Raji (cell line): Measurements from ENCODE around the gene MPDU1.

ENCODE experiments used
- POLR2A ChIP-seq: IDR thresholded peaks from 2 replicates; pipeline ENCODE4 v1.6.1; 2011; ENCODE audit warnings: low read depth, low read length, control low read depth; ENCODE audit not compliant: insufficient read depth

Gene MPDU1

GRCh38 chr17:7583253-7584109, at the start of gene MPDU1:
MPDU1 (plus strand) TSS chr17:7583852; CDS start chr17:7583863, 11 bp downstream.
- TF ChIP-seq POLR2A = peak; percentile 87

- no peak for TF ChIP-seq POLR2A
Measured at GRCh38 chr17:7538050-7538449, 45.6 kb upstream of the MPDU1 start.

- TF ChIP-seq POLR2A = no peak
Measured at GRCh38 chr17:7538891-7539545, 44.6 kb upstream of the MPDU1 start.

- no peak for TF ChIP-seq POLR2A
Measured at GRCh38 chr17:7541074-7541621, 42.5 kb upstream of the MPDU1 start.

- TF ChIP-seq POLR2A = no peak
Measured at GRCh38 chr17:7544911-7545310, 38.7 kb upstream of the MPDU1 start.

GRCh38 chr17:7548585-7549400, 34.9 kb upstream of the MPDU1 start, which contains the start of gene TNFSF12:
TNFSF12 (plus strand) TSS chr17:7549058; CDS start chr17:7549154, 96 bp downstream.
- no peak for TF ChIP-seq POLR2A

GRCh38 chr17:7549401-7550055, 34.1 kb upstream of the MPDU1 start:
- TF ChIP-seq POLR2A = no peak

GRCh38 chr17:7550344-7550743, 33.3 kb upstream of the MPDU1 start:
- TF ChIP-seq POLR2A = no peak

- TF ChIP-seq POLR2A = no peak
Measured at GRCh38 chr17:7551396-7551795, 32.3 kb upstream of the MPDU1 start.

- no peak for TF ChIP-seq POLR2A
Measured at GRCh38 chr17:7552621-7553051, 31.0 kb upstream of the MPDU1 start.

GRCh38 chr17:7553356-7553755, 30.3 kb upstream of the MPDU1 start:
- no peak for TF ChIP-seq POLR2A

GRCh38 chr17:7555320-7555948, 28.2 kb upstream of the MPDU1 start:
- TF ChIP-seq POLR2A = no peak

GRCh38 chr17:7556627-7557026, 27.0 kb upstream of the MPDU1 start:
- no peak for TF ChIP-seq POLR2A

GRCh38 chr17:7557147-7557764, 26.4 kb upstream of the MPDU1 start:
- 0 out of 2 replicates have a peak, but pooled peaks have one; percentile 8 for TF ChIP-seq POLR2A
